Measurements from ENCODE around the gene HBG1. TPM values are rescaled to one million over a fixed set of nuclear protein-coding genes. Genes with fewer than 3 reads are reported as not detected.
"Not testable (repeated sequence)": the region's sequence is repeated elsewhere in the genome, so short reads cannot be mapped to it uniquely, and the experiment has no call there.

Gene HBG1
- total RNA-seq, 1 donor from 2014 or later, result not detected

GRCh38 chr11:5257296-5257695 is 7.6 kb upstream of the HBG1 start:
- Mint-ChIP-seq H3K9me3 (ENCODE audit: unreplicated experiment) (peaks cover 5% of the 10 kb centered on the region), H3K4me1 (ENCODE audit: low read depth, unreplicated experiment) (no peaks in the 10 kb centered on the region), H3K27me3 (ENCODE audit: low read depth, unreplicated experiment) (peaks cover 4% of the 10 kb centered on the region), H3K36me3 (ENCODE audit: low read depth, unreplicated experiment) (peaks cover 4% of the 10 kb centered on the region), H3K27ac (ENCODE audit: unreplicated experiment) (no peak overlapping the region), H3K4me3 (ENCODE audit: unreplicated experiment) (no peak overlapping the region)
- FAIRE-seq, result no peak
- no peak for DNase-seq (ENCODE audit: low read depth)
- H3K9ac ChIP-seq (ENCODE audit: low read length), result no peak overlapping the region
- no peaks in the 10 kb centered on the region for H3K4me1 ChIP-seq (ENCODE audit: insufficient read depth, low read length)
- H2AFZ ChIP-seq (ENCODE audit: low read depth, low read length), result no peak overlapping the region
- no peak overlapping the region for H3K27ac ChIP-seq (ENCODE audit: low read depth, low read length)
- TF ChIP-seq CTCF (IDR thresholded peaks at IDR 0.05; ENCODE audit: insufficient read depth, low read depth, low read length), result no peak
- TF ChIP-seq EZH2 (IDR thresholded peaks at IDR 0.05; ENCODE audit: insufficient read depth, low read length), result no peak
- no peaks in the 10 kb centered on the region for H3K79me2 ChIP-seq (ENCODE audit: insufficient read depth, low read length)
- no peaks in the 10 kb centered on the region for H3K9me3 ChIP-seq (ENCODE audit: insufficient read depth, low read depth, low read length)
- H3K36me3 ChIP-seq (ENCODE audit: insufficient read depth, low read length), result no peaks in the 10 kb centered on the region
- H4K20me1 ChIP-seq (ENCODE audit: insufficient read depth, low read length), result no peaks in the 10 kb centered on the region
- no peaks in the 10 kb centered on the region for H3K27me3 ChIP-seq (ENCODE audit: insufficient read depth, low read length)
- no peak overlapping the region for H3K4me3 ChIP-seq (ENCODE audit: insufficient read depth, low read depth, low read length)
- no peak overlapping the region for H3K4me2 ChIP-seq (ENCODE audit: low read length)

- DNase-seq (ENCODE audit: low read depth); H3K9me3 Mint-ChIP-seq (ENCODE audit: unreplicated experiment); H4K20me1 ChIP-seq (ENCODE audit: insufficient read depth, low read length): not testable (repeated sequence)
Measured at GRCh38 chr11:5254646-5255413, 5.2 kb upstream of the HBG1 start, which contains the start of gene HBG2. HBG2 (minus strand) TSS chr11:5254781; CDS start chr11:5254728, 53 bp downstream.

GRCh38 chr11:5254023-5254422 is 4.4 kb upstream of the HBG1 start:
- H3K36me3 Mint-ChIP-seq (ENCODE audit: low read depth, unreplicated experiment); H3K79me2 ChIP-seq (ENCODE audit: insufficient read depth, low read length); H3K9me3 Mint-ChIP-seq (ENCODE audit: unreplicated experiment); H3K4me2 ChIP-seq (ENCODE audit: low read length); DNase-seq (ENCODE audit: low read depth); H4K20me1 ChIP-seq (ENCODE audit: insufficient read depth, low read length); H3K27me3 Mint-ChIP-seq (ENCODE audit: low read depth, unreplicated experiment); H2AFZ ChIP-seq (ENCODE audit: low read depth, low read length); H3K4me3 Mint-ChIP-seq (ENCODE audit: unreplicated experiment); H3K4me1 ChIP-seq (ENCODE audit: insufficient read depth, low read length); H3K9ac ChIP-seq (ENCODE audit: low read length); FAIRE-seq; H3K36me3 ChIP-seq (ENCODE audit: insufficient read depth, low read length); H3K4me3 ChIP-seq (ENCODE audit: insufficient read depth, low read depth, low read length); H3K4me1 Mint-ChIP-seq (ENCODE audit: low read depth, unreplicated experiment); H3K27ac Mint-ChIP-seq (ENCODE audit: unreplicated experiment); H3K27ac ChIP-seq (ENCODE audit: low read depth, low read length); H3K27me3 ChIP-seq (ENCODE audit: insufficient read depth, low read length); H3K9me3 ChIP-seq (ENCODE audit: insufficient read depth, low read depth, low read length): not testable (repeated sequence)

More at GRCh38 chr11:5254646-5255413, 5.2 kb upstream of the HBG1 start, which contains the start of gene HBG2:
- H3K27me3 ChIP-seq (ENCODE audit: insufficient read depth, low read length); H3K36me3 Mint-ChIP-seq (ENCODE audit: low read depth, unreplicated experiment); H2AFZ ChIP-seq (ENCODE audit: low read depth, low read length); H3K27ac Mint-ChIP-seq (ENCODE audit: unreplicated experiment); H3K4me1 ChIP-seq (ENCODE audit: insufficient read depth, low read length); H3K4me2 ChIP-seq (ENCODE audit: low read length); H3K27ac ChIP-seq (ENCODE audit: low read depth, low read length); H3K9me3 ChIP-seq (ENCODE audit: insufficient read depth, low read depth, low read length); H3K36me3 ChIP-seq (ENCODE audit: insufficient read depth, low read length); H3K9ac ChIP-seq (ENCODE audit: low read length); FAIRE-seq; H3K27me3 Mint-ChIP-seq (ENCODE audit: low read depth, unreplicated experiment); H3K4me3 Mint-ChIP-seq (ENCODE audit: unreplicated experiment); H3K4me1 Mint-ChIP-seq (ENCODE audit: low read depth, unreplicated experiment); H3K4me3 ChIP-seq (ENCODE audit: insufficient read depth, low read depth, low read length); H3K79me2 ChIP-seq (ENCODE audit: insufficient read depth, low read length): not testable (repeated sequence)

- not testable (repeated sequence) for H2AFZ ChIP-seq (ENCODE audit: low read depth, low read length); H3K9me3 ChIP-seq (ENCODE audit: insufficient read depth, low read depth, low read length); H3K36me3 ChIP-seq (ENCODE audit: insufficient read depth, low read length); H3K4me3 Mint-ChIP-seq (ENCODE audit: unreplicated experiment); FAIRE-seq; H3K9me3 Mint-ChIP-seq (ENCODE audit: unreplicated experiment); H3K4me1 ChIP-seq (ENCODE audit: insufficient read depth, low read length); H3K27me3 Mint-ChIP-seq (ENCODE audit: low read depth, unreplicated experiment); DNase-seq (ENCODE audit: low read depth); H3K27me3 ChIP-seq (ENCODE audit: insufficient read depth, low read length); H4K20me1 ChIP-seq (ENCODE audit: insufficient read depth, low read length); H3K79me2 ChIP-seq (ENCODE audit: insufficient read depth, low read length); H3K4me1 Mint-ChIP-seq (ENCODE audit: low read depth, unreplicated experiment); H3K27ac Mint-ChIP-seq (ENCODE audit: unreplicated experiment); H3K27ac ChIP-seq (ENCODE audit: low read depth, low read length); H3K9ac ChIP-seq (ENCODE audit: low read length); H3K4me2 ChIP-seq (ENCODE audit: low read length); H3K36me3 Mint-ChIP-seq (ENCODE audit: low read depth, unreplicated experiment); H3K4me3 ChIP-seq (ENCODE audit: insufficient read depth, low read depth, low read length)
Measured at GRCh38 chr11:5253440-5253839, 3.8 kb upstream of the HBG1 start.

Data from astrocyte (in vitro differentiated cells and primary cell).